ENCODE data around the gene SLTM.
A peak's percentile ranks its signal among the peaks of the same experiment; 100 is the strongest.

The SLTM gene

GRCh38 chr15:58966698-58967097 lies 33.2 kb upstream of the SLTM start:
- TF ChIP-seq CTCF (IDR thresholded peaks at IDR 0.05; ENCODE audit: extremely low read depth, insufficient read depth, missing control alignments): no peak
- in situ Hi-C loops (cut with MboI; ENCODE audit: low pct_unique_long_range_greater_than_20kb, low sequenced_read_pairs, unreplicated experiment): loop anchor here (10.0 to 25.0 kb wide), 2 partner anchors 528 to 729 kb away; no protein-coding TSS in a partner anchor
- no peak for DNase-seq (ENCODE audit: low spot score)

- in situ Hi-C loops (cut with MboI; ENCODE audit: low pct_unique_long_range_greater_than_20kb, low sequenced_read_pairs, unreplicated experiment): loop anchor here (10.0 to 25.0 kb wide), 2 partner anchors 532 to 726 kb away; no protein-coding TSS in a partner anchor
- no peak for DNase-seq (ENCODE audit: low spot score)
- TF ChIP-seq CTCF (IDR thresholded peaks at IDR 0.05; ENCODE audit: extremely low read depth, insufficient read depth, missing control alignments): no peak
Measured at GRCh38 chr15:58962662-58963565, 29.4 kb upstream of the SLTM start.

GRCh38 chr15:58962136-58962535 lies 28.7 kb upstream of the SLTM start:
- no peak for DNase-seq (ENCODE audit: low spot score)
- no peak for TF ChIP-seq CTCF (IDR thresholded peaks at IDR 0.05; ENCODE audit: extremely low read depth, insufficient read depth, missing control alignments)
- in situ Hi-C loops (cut with MboI; ENCODE audit: low pct_unique_long_range_greater_than_20kb, low sequenced_read_pairs, unreplicated experiment): loop anchor here (10.0 to 25.0 kb wide), 2 partner anchors 533 to 725 kb away; no protein-coding TSS in a partner anchor

GRCh38 chr15:58958811-58959210 lies 25.3 kb upstream of the SLTM start:
- in situ Hi-C loops (cut with MboI; ENCODE audit: low pct_unique_long_range_greater_than_20kb, low sequenced_read_pairs, unreplicated experiment): loop anchor here (25.0 kb wide), 1 partner anchor 722 kb away; no protein-coding TSS in a partner anchor
- no peak for DNase-seq (ENCODE audit: low spot score)
- TF ChIP-seq CTCF (IDR thresholded peaks at IDR 0.05; ENCODE audit: extremely low read depth, insufficient read depth, missing control alignments): no peak

- peak; percentile 62 for DNase-seq (ENCODE audit: low spot score)
- TF ChIP-seq CTCF (IDR thresholded peaks at IDR 0.05; ENCODE audit: extremely low read depth, insufficient read depth, missing control alignments): peak; percentile 71
- in situ Hi-C loops (cut with MboI; ENCODE audit: low pct_unique_long_range_greater_than_20kb, low sequenced_read_pairs, unreplicated experiment): loop anchor here (25.0 kb wide), 1 partner anchor 720 kb away; no protein-coding TSS in a partner anchor
Measured at GRCh38 chr15:58957101-58957973, 23.9 kb upstream of the SLTM start.

- TF ChIP-seq CTCF (IDR thresholded peaks at IDR 0.05; ENCODE audit: extremely low read depth, insufficient read depth, missing control alignments): no peak
- no peak for DNase-seq (ENCODE audit: low spot score)
- in situ Hi-C loops (cut with MboI; ENCODE audit: low pct_unique_long_range_greater_than_20kb, low sequenced_read_pairs, unreplicated experiment): loop anchor here (25.0 kb wide), 1 partner anchor 715 kb away; no protein-coding TSS in a partner anchor
Measured at GRCh38 chr15:58952751-58953150, 19.3 kb upstream of the SLTM start.

Measured in GM13977 (cell line).